HEK293 (cell line): ENCODE data around the gene TRPC4AP.

ENCODE experiments used
- ATF2 ChIP-seq: fragments of 450-650 bp; formaldehyde crosslinking; IDR thresholded peaks from 2 replicates; pipeline ENCODE4 v1.5.1; 2016; ENCODE audit warnings: missing biosample characterization, missing genetic modification characterization, low read depth
- KLF8 ChIP-seq: fragments of 450-650 bp; formaldehyde crosslinking; IDR thresholded peaks from 2 replicates; pipeline ENCODE4 v1.5.1; 2016; ENCODE audit warnings: missing biosample characterization, missing genetic modification characterization
- PRDM4 ChIP-seq: fragments of 450-650 bp; formaldehyde crosslinking; IDR thresholded peaks from 2 replicates; pipeline ENCODE4 v1.5.1; 2017; ENCODE audit warnings: missing biosample characterization, missing genetic modification characterization
- RBAK ChIP-seq: fragments of 450-650 bp; formaldehyde crosslinking; IDR thresholded peaks from 2 replicates; pipeline ENCODE4 v1.5.1; 2016; ENCODE audit warnings: missing biosample characterization, missing genetic modification characterization
- SP7 ChIP-seq: fragments of 450-650 bp; formaldehyde crosslinking; IDR thresholded peaks from 2 replicates; pipeline ENCODE4 v1.5.1; 2016; ENCODE audit warnings: missing biosample characterization, missing genetic modification characterization
- TRIM28 ChIP-seq: IDR thresholded peaks from 2 replicates; pipeline ENCODE4 v1.6.1; 2011; ENCODE audit warnings: low read length, control low read depth, borderline replicate concordance
- ZBTB17 ChIP-seq: fragments of 450-650 bp; formaldehyde crosslinking; IDR thresholded peaks from 2 replicates; pipeline ENCODE4 v1.5.1; 2016; ENCODE audit warnings: missing biosample characterization, missing genetic modification characterization
- ZBTB20 ChIP-seq: fragments of 450-650 bp; formaldehyde crosslinking; IDR thresholded peaks from 2 replicates; pipeline ENCODE4 v1.5.1; 2016; ENCODE audit warnings: missing biosample characterization, missing genetic modification characterization
- ZBTB48 ChIP-seq: fragments of 450-650 bp; formaldehyde crosslinking; IDR thresholded peaks from 2 replicates; pipeline ENCODE4 v1.5.1; 2016; ENCODE audit warnings: missing biosample characterization, missing genetic modification characterization
- ZFHX2 ChIP-seq: fragments of 450-650 bp; formaldehyde crosslinking; conservative IDR thresholded peaks from 2 replicates; pipeline ENCODE4 v1.5.1; 2016; ENCODE audit warnings: missing biosample characterization, missing genetic modification characterization
- ZNF140 ChIP-seq: fragments of 450-650 bp; formaldehyde crosslinking; IDR thresholded peaks from 2 replicates; pipeline ENCODE4 v1.5.1; 2016; ENCODE audit warnings: missing biosample characterization, missing genetic modification characterization
- ZNF169 ChIP-seq: fragments of 450-650 bp; formaldehyde crosslinking; IDR thresholded peaks from 2 replicates; pipeline ENCODE4 v1.5.1; 2016; ENCODE audit warnings: missing biosample characterization, missing genetic modification characterization
- ZNF19 ChIP-seq: fragments of 450-650 bp; formaldehyde crosslinking; IDR thresholded peaks from 2 replicates; pipeline ENCODE4; 2016; ENCODE audit warnings: missing biosample characterization, missing genetic modification characterization, low read depth
- ZNF202 ChIP-seq: fragments of 450-650 bp; formaldehyde crosslinking; IDR thresholded peaks from 2 replicates; pipeline ENCODE4 v1.5.1; 2016; ENCODE audit warnings: missing biosample characterization, missing genetic modification characterization, borderline replicate concordance
- ZNF280D ChIP-seq: fragments of 450-650 bp; formaldehyde crosslinking; IDR thresholded peaks from 2 replicates; pipeline ENCODE4 v1.5.1; 2016; ENCODE audit warnings: missing biosample characterization, missing genetic modification characterization
- ZNF324 ChIP-seq: fragments of 450-650 bp; formaldehyde crosslinking; IDR thresholded peaks from 2 replicates; pipeline ENCODE4 v1.5.1; 2016; ENCODE audit warnings: missing biosample characterization, missing genetic modification characterization
- ZNF391 ChIP-seq: fragments of 450-650 bp; formaldehyde crosslinking; IDR thresholded peaks from 2 replicates; pipeline ENCODE4 v1.5.1; 2016; ENCODE audit warnings: low read depth, missing biosample characterization, missing genetic modification characterization, borderline replicate concordance
- ZNF416 ChIP-seq: fragments of 450-650 bp; formaldehyde crosslinking; IDR thresholded peaks from 2 replicates; pipeline ENCODE4 v1.5.1; 2016; ENCODE audit warnings: missing biosample characterization, missing genetic modification characterization
- ZNF488 ChIP-seq: fragments of 450-650 bp; formaldehyde crosslinking; IDR thresholded peaks from 2 replicates; pipeline ENCODE4 v1.5.1; 2016; ENCODE audit warnings: missing biosample characterization, missing genetic modification characterization
- ZNF513 ChIP-seq: fragments of 450-650 bp; IDR thresholded peaks from 2 replicates; pipeline ENCODE4 v1.5.1; 2018; ENCODE audit warnings: missing biosample characterization, missing genetic modification characterization
- ZNF518A ChIP-seq: fragments of 450-650 bp; formaldehyde crosslinking; conservative IDR thresholded peaks from 2 replicates; pipeline ENCODE4 v1.5.1; 2016; ENCODE audit warnings: low read depth, missing biosample characterization, missing genetic modification characterization
- ZNF530 ChIP-seq: fragments of 450-650 bp; formaldehyde crosslinking; IDR thresholded peaks from 2 replicates; pipeline ENCODE4 v1.5.1; 2016; ENCODE audit warnings: low read depth, missing biosample characterization, missing genetic modification characterization
- ZNF544 ChIP-seq: fragments of 450-650 bp; formaldehyde crosslinking; IDR thresholded peaks from 2 replicates; pipeline ENCODE4 v1.5.0; 2017; ENCODE audit warnings: missing biosample characterization, missing genetic modification characterization
- ZNF560 ChIP-seq: fragments of 450-650 bp; formaldehyde crosslinking; IDR thresholded peaks from 2 replicates; pipeline ENCODE4 v1.5.1; 2017; ENCODE audit warnings: missing biosample characterization, missing genetic modification characterization, borderline replicate concordance
- ZNF785 ChIP-seq: fragments of 450-650 bp; formaldehyde crosslinking; IDR thresholded peaks from 2 replicates; pipeline ENCODE4 v1.5.1; 2016; ENCODE audit warnings: missing biosample characterization, missing genetic modification characterization
- ZNF837 ChIP-seq: fragments of 450-650 bp; formaldehyde crosslinking; IDR thresholded peaks from 2 replicates; pipeline ENCODE4 v1.5.1; 2016; ENCODE audit warnings: missing biosample characterization, missing genetic modification characterization

TRPC4AP gene

GRCh38 chr20:35093267-35093884, 769 bp upstream of the TRPC4AP start (continued):
- TF ChIP-seq KLF8 (tag by site-specific recombination) (peak; percentile 38; the same call in 1 of the 2 replicates), PRDM4 (peak; percentile 43; the same call in 1 of the 2 replicates), ZNF785 (tag by site-specific recombination) (no peak), ZNF140 (tag by site-specific recombination) (no peak), TRIM28 (no peak; the same call in 1 of the 2 replicates), ZNF19 (tag by site-specific recombination) (no peak), SP7 (peak; percentile 63), ZNF513 (tag by site-specific recombination) (no peak), ATF2 (peak; percentile 80), ZNF324 (tag by site-specific recombination) (no peak; the same call in 1 of the 2 replicates), ZNF169 (tag by site-specific recombination) (no peak), ZNF530 (tag by site-specific recombination) (no peak), ZNF202 (tag by site-specific recombination) (no peak), ZNF391 (tag by site-specific recombination) (0 out of 2 replicates have a peak, but pooled peaks have one; percentile 5), ZNF544 (no peak), RBAK (tag by site-specific recombination) (no peak), ZFHX2 (tag by site-specific recombination) (no peak), ZNF837 (tag by site-specific recombination) (no peak), ZNF280D (tag by site-specific recombination) (no peak), ZNF488 (tag by site-specific recombination) (no peak), ZBTB20 (tag by site-specific recombination) (peak; percentile 99), ZNF560 (tag by site-specific recombination) (no peak), ZNF518A (tag by site-specific recombination) (0 out of 2 replicates have a peak, but pooled peaks have one; percentile 24), ZBTB17 (tag by site-specific recombination) (peak; percentile 96), ZNF416 (tag by site-specific recombination) (no peak), ZBTB48 (tag by site-specific recombination) (no peak)
